Colonic mucosa (tissue), 4 donors: ENCODE results near the gene RBP4. TPM values are rescaled to one million over a fixed set of nuclear protein-coding genes. Genes with fewer than 3 reads are reported as not detected.

Experiments used
- DNase-seq: peaks from one replicate; pipeline ENCODE4 v3.0.0-alpha.2; 2020
- H3K27ac ChIP-seq: fragments of 200-600 bp; one replicate; pipeline ENCODE4 v1.8.0; 2021
- H3K27me3 ChIP-seq: fragments of 200-600 bp; one replicate; pipeline ENCODE4 v1.8.0; 2021
- H3K36me3 ChIP-seq: fragments of 200-600 bp; one replicate; pipeline ENCODE4 v1.8.0; 2021
- H3K4me1 ChIP-seq: fragments of 200-600 bp; one replicate; pipeline ENCODE4 v1.8.0; 2021; ENCODE audit warnings: mild to moderate bottlenecking
- H3K4me3 ChIP-seq: fragments of 200-600 bp; one replicate; pipeline ENCODE4 v1.8.0; 2021
- H3K9ac ChIP-seq, 2 donors: one replicate each; pipeline ENCODE4 v1.7.0; 2013; ENCODE audit warnings: control low read depth in 2 of 2, low read depth in 2 of 2, low read length in 2 of 2
- H3K9me3 ChIP-seq: fragments of 200-600 bp; one replicate; pipeline ENCODE4 v1.8.0; 2021
- intact Hi-C: fragments of 100-400 bp; cut with DNase I; formaldehyde crosslinking; loops from one replicate; pipeline ENCODE4 v1.14.1; 2022
- total RNA-seq, 2 donors: library from RNA; stranded (reverse); fragmentation: NEBNext Ultra II Directional in 1 of 2; extraction: Animal tissue kit (Norgen Biotek cat#: 25700) in 1 of 2; gene quantifications; one replicate each; pipeline ENCODE4 v1.2.1, GENCODE V29; 2021
- TF ChIP-seq, protein P1 (sequence below): fragments of 200-600 bp; IDR thresholded peaks from one replicate; pipeline ENCODE4 v1.8.0; 2022; ENCODE audit warnings: antibody characterized with exemption, mild to moderate bottlenecking
- donor health status: healthy.
- donor health status: DM: no; HTN: no; CAD: no.
- donor health status: DM: no; HTN: no; CAD: no.

RBP4 gene
- total RNA-seq, 2 donors from 2014 or later, result 6.8 to 15.1 TPM

DNA sequence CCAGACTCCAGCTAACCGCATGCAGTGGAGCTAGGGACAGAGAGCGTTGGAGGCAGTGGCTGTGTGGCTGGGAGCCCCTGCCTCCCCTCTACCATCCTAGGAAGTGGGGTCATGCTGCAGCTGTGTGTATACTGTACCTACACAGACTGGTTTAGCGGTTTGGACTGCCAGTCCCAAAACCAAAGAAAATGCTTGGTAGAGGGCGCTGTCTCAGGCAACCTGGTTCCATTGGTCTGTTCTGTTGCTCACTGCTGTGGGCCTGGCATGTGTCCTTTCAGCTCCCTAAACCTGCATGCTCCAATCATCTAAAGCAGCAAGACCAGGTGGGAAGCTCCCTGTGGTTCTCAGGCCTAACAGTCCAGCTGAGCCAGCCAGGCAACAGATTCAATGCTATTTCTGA is 4.5 kb downstream of the RBP4 start:
- Histone ChIP-seq H3K4me3 (no peak overlapping the region), H3K27me3 (peaks cover 5% of the 10 kb centered on the region), H3K4me1 (no peaks in the 10 kb centered on the region), H3K9me3 (no peaks in the 10 kb centered on the region), H3K27ac (no peak overlapping the region), H3K9ac (no peak overlapping the region), H3K36me3 (no peaks in the 10 kb centered on the region)
- intact Hi-C loops, result no loop called here
- TF ChIP-seq, protein P1, sequence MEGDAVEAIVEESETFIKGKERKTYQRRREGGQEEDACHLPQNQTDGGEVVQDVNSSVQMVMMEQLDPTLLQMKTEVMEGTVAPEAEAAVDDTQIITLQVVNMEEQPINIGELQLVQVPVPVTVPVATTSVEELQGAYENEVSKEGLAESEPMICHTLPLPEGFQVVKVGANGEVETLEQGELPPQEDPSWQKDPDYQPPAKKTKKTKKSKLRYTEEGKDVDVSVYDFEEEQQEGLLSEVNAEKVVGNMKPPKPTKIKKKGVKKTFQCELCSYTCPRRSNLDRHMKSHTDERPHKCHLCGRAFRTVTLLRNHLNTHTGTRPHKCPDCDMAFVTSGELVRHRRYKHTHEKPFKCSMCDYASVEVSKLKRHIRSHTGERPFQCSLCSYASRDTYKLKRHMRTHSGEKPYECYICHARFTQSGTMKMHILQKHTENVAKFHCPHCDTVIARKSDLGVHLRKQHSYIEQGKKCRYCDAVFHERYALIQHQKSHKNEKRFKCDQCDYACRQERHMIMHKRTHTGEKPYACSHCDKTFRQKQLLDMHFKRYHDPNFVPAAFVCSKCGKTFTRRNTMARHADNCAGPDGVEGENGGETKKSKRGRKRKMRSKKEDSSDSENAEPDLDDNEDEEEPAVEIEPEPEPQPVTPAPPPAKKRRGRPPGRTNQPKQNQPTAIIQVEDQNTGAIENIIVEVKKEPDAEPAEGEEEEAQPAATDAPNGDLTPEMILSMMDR, result no peak
- DNase-seq, result no peak

DNA sequence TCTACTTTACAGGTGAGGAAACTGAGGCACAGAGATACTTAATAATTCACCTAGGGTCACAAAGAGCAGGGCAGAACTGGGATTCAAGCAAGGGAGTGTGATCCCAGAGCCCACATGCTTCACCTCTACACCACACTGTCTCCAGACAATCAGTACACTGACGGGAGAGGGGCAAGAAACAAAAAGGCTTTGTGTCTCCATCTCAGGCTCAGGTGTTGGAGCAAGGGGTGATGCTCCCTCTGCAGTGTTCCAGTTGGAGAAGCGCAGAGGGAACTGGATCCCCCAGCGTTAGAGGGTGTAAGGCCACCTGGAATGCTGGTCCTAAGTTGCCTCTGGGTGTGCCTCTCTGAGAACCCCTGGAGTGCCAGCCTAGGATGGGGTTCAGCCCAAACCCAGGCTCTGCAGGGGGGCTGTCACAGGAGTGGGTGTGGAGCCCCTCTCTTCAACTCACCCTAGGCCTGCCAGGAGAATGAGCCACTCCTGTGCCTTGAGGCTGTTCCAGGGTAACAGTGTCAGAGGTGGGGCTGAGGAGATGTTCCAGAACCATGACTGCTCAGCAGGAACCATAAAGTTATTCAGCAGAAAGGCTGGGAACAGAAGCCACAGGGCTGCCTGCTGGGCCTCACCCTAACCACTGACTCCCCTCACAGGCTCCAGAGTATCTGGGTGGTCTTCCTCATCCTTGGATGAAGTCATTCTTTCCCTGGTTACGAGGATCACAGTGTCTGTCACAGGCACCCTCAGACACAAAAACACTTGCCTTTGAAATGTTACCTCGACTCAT is 5.5 kb downstream of the RBP4 start:
- DNase-seq, result no peak
- no peaks in the 10 kb centered on the region for H3K36me3 ChIP-seq
- H3K9me3 ChIP-seq, result no peaks in the 10 kb centered on the region
- H3K27ac ChIP-seq, result no peak overlapping the region
- TF ChIP-seq, protein P1, result no peak
- intact Hi-C loops, result no loop called here
- no peaks in the 10 kb centered on the region for H3K27me3 ChIP-seq
- no peak overlapping the region for H3K9ac ChIP-seq
- no peak overlapping the region for H3K4me3 ChIP-seq
- no peaks in the 10 kb centered on the region for H3K4me1 ChIP-seq

DNA sequence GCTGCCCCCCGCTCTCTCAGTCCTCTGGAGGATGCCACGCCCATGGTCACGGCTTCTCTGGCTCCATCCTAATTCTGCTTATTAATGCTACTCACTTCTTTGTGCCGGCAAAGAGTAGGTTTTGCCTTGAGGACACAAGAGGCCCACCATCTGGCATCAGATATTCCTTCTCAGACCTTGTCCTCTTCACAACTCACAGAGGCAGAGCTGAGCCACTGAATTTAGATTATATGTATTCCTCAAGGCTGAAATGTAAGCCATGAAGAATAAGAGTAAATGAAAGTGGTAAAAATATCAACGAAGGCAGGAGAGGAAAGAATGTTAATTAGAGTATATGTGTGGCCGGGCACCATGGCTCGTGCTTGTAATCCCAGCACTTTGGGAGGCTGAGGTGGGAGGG is 6.5 kb downstream of the RBP4 start:
- Histone ChIP-seq H3K27ac (no peak overlapping the region), H3K9me3 (no peaks in the 10 kb centered on the region), H3K4me1 (no peaks in the 10 kb centered on the region), H3K27me3 (no peaks in the 10 kb centered on the region), H3K4me3 (no peak overlapping the region), H3K9ac (no peak overlapping the region), H3K36me3 (no peaks in the 10 kb centered on the region)
- intact Hi-C loops, result no loop called here
- TF ChIP-seq, protein P1, result no peak
- no peak for DNase-seq

DNA sequence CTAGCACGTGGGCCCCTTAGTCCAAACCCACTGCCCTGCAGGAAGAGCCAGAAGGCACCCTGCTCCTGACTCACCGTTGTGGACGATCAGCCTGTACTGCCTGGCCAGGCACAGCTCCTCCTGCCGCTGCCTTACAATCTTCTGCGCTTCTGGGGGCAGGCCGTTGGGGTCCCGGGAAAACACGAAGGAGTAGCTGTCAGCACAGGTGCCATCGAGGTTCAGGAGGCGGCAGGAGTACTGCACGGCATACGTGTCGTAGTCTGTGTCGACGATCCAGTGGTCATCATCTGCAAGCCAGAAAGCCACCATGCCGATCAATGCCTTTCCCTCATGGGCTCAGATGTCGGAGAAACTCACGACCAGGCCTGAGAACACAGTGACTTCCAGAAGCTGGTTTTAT is 7.3 kb downstream of the RBP4 start:
- no peaks in the 10 kb centered on the region for H3K4me1 ChIP-seq
- H3K4me3 ChIP-seq, result no peak overlapping the region
- no peak overlapping the region for H3K27ac ChIP-seq
- no peaks in the 10 kb centered on the region for H3K27me3 ChIP-seq
- H3K9me3 ChIP-seq, result no peaks in the 10 kb centered on the region
- TF ChIP-seq, protein P1, result no peak
- no peak for DNase-seq
- no peaks in the 10 kb centered on the region for H3K36me3 ChIP-seq
- intact Hi-C loops, result no loop called here
- no peak overlapping the region for H3K9ac ChIP-seq

DNA sequence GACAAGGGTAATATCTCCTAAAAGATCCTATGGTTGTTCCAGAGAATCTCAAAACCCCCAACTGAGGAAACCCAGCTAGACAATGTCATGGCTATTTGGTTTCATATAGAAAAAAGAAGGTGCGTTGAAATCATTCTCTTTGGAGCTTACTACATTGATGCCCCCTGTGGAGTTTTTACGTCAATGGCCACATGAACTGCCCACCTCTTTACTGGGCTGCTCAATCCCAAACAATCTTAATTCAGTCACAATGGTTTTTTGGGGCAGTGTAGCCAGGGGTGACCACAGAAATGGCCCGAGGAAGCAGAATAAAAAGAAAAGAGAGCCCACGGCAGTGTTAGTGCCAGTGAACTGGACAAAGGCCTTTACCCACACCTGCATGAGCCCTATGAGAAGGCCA is 7.8 kb downstream of the RBP4 start:
- intact Hi-C loops, result no loop called here

More for the DNA sequence above, 7.8 kb downstream of the RBP4 start:
- Histone ChIP-seq H3K9me3 (no peaks in the 10 kb centered on the region), H3K4me3 (no peak overlapping the region), H3K27me3 (no peaks in the 10 kb centered on the region), H3K27ac (no peak overlapping the region), H3K9ac (no peak overlapping the region), H3K4me1 (no peaks in the 10 kb centered on the region), H3K36me3 (no peaks in the 10 kb centered on the region)
- TF ChIP-seq, protein P1, result no peak
- no peak for DNase-seq
